ENCODE measurements around the gene CLCN5. TPM values are rescaled to one million over a fixed set of nuclear protein-coding genes. Genes with fewer than 3 reads are reported as not detected.

The CLCN5 gene
- total and polyA plus RNA-seq, 8 donors: 1.5 to 5.3 (median 2.5) TPM

DNA sequence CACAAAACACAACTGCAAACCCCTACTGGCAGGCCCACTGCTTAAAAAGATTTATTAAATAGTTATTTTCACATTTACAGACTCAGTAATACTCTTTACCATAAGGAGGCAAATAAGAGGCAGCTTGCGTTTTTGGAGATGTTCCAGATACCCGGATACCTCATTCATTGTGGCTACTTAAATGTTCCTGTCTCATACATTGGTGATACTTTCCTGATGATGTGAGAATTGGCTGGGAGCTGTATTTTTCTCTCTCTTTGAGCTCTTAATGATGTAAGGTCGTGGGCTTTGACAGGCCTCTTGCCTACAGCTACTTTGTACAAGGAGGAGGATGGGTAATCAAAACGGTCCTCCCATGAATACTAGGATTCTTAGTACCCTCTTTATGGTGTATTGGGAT is 176.9 kb downstream of the CLCN5 start:
- TF ChIP-seq, protein P1, sequence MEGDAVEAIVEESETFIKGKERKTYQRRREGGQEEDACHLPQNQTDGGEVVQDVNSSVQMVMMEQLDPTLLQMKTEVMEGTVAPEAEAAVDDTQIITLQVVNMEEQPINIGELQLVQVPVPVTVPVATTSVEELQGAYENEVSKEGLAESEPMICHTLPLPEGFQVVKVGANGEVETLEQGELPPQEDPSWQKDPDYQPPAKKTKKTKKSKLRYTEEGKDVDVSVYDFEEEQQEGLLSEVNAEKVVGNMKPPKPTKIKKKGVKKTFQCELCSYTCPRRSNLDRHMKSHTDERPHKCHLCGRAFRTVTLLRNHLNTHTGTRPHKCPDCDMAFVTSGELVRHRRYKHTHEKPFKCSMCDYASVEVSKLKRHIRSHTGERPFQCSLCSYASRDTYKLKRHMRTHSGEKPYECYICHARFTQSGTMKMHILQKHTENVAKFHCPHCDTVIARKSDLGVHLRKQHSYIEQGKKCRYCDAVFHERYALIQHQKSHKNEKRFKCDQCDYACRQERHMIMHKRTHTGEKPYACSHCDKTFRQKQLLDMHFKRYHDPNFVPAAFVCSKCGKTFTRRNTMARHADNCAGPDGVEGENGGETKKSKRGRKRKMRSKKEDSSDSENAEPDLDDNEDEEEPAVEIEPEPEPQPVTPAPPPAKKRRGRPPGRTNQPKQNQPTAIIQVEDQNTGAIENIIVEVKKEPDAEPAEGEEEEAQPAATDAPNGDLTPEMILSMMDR (IDR thresholded peaks at IDR 0.05): no peak
- intact Hi-C loops (cut with DNase I): no loop called here
- Histone ChIP-seq H3K36me3 (no peaks in the 10 kb centered on the region), H3K9me3 (no peaks in the 10 kb centered on the region), H3K27ac (no peak overlapping the region), H3K4me1 (no peaks in the 10 kb centered on the region), H3K4me3 (no peak overlapping the region), H3K27me3 (no peaks in the 10 kb centered on the region)
- no peak for FAIRE-seq
- ATAC-seq: no peak
- no peak for DNase-seq
- 60 to 70% methylated on average over 4 of the region's 4 CpGs for WGBS, 2 donors

GRCh38 chrX:50100188-50100587 is 177.8 kb downstream of the CLCN5 start:
- 46 to 59% methylated on average over 3 of the region's 3 CpGs for WGBS, 2 donors

GRCh38 chrX:50103176-50103575 is 180.8 kb downstream of the CLCN5 start:
- FAIRE-seq (no peak), ATAC-seq (no peak), DNase-seq (no peak)
- H3K4me3 ChIP-seq: no peak overlapping the region
- H3K36me3 ChIP-seq: no peaks in the 10 kb centered on the region
- H3K27ac ChIP-seq: no peak overlapping the region
- TF ChIP-seq, protein P1 (IDR thresholded peaks at IDR 0.05): no peak
- H3K4me1 ChIP-seq: no peaks in the 10 kb centered on the region
- no peaks in the 10 kb centered on the region for H3K9me3 ChIP-seq
- intact Hi-C loops (cut with DNase I): loop anchor here in 2 of 3 donors (10.0 kb wide), 2 partner anchors 472 to 482 kb away; no protein-coding TSS in a partner anchor
- WGBS, 2 donors: 61 to 89% methylated on average over 1 of the region's 1 CpG
- H3K27me3 ChIP-seq: no peaks in the 10 kb centered on the region

More at GRCh38 chrX:50100188-50100587, 177.8 kb downstream of the CLCN5 start:
- TF ChIP-seq, protein P1 (IDR thresholded peaks at IDR 0.05): no peak
- Histone ChIP-seq H3K36me3 (no peaks in the 10 kb centered on the region), H3K4me3 (no peak overlapping the region), H3K9me3 (no peaks in the 10 kb centered on the region), H3K4me1 (no peaks in the 10 kb centered on the region), H3K27me3 (no peaks in the 10 kb centered on the region), H3K27ac (no peak overlapping the region)
- DNase-seq (no peak), ATAC-seq (peak in 3 of 4 donors; percentile 66 to 69 (median 66)), FAIRE-seq (peak; percentile 77)
- intact Hi-C loops (cut with DNase I): loop anchor here in 2 of 3 donors (10.0 kb wide), 2 partner anchors 475 to 485 kb away; no protein-coding TSS in a partner anchor

DNA sequence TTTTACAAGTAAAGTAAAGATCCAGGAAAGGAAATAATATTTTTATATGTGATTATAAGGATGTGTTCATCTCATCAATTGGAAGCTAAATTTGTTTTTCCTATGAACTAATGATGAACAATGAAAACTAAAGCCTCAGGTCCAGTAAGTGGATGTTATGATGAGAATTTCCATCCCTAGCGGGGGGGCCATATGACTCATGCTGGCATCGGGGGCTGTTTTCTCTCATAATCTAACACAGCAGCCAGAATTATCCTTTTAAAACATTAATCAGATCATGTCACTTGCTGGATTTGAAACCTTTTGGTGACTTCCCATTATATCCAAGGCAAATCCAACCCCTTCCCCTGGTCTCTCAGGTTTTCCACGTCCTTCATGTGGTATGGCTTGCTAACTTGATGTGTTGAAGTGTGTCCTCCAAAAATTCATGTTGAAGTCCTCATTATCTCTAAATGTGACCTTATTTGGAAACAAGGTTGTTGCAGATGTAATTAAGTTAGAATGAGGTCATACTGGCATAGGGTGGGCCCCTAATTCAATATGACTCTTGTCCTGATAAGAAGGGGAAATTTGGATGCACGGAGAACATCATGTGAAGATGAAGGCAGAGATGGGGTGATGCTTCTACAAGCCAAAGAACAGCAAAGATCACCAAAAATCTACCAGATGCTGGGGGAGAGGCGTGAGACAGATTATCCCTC is 181.6 kb downstream of the CLCN5 start:
- Histone ChIP-seq H3K27me3 (no peaks in the 10 kb centered on the region), H3K9me3 (no peaks in the 10 kb centered on the region), H3K36me3 (no peaks in the 10 kb centered on the region), H3K4me3 (no peak overlapping the region), H3K27ac (no peak overlapping the region), H3K4me1 (no peaks in the 10 kb centered on the region)
- no peak for FAIRE-seq
- WGBS, 2 donors: 70 to 84% methylated on average over 5 of the region's 5 CpGs
- intact Hi-C loops (cut with DNase I): loop anchor here in 2 of 3 donors (10.0 kb wide), 2 partner anchors 471 to 481 kb away; no protein-coding TSS in a partner anchor
- DNase-seq: no peak
- TF ChIP-seq, protein P1 (IDR thresholded peaks at IDR 0.05): no peak
- no peak for ATAC-seq
